SK-N-SH treated with all-trans-retinoic acid at 6 μM for 48 hours (cell line): Measurements from ENCODE around the gene MARVELD1.

Experiments
- ATAC-seq: fragments of 200-7000 bp; cut with Tn5 transposase; 3 replicates; pipeline ENCODE4 v1.9.1; 2020; ENCODE audit warnings: mild to moderate bottlenecking, moderate library complexity
- ARNTL ChIP-seq: fragments of 450-650 bp; formaldehyde crosslinking; IDR thresholded peaks from 2 replicates; pipeline ENCODE4 v1.5.0; 2020; ENCODE audit warnings: low read depth, mild to moderate bottlenecking, moderate library complexity, borderline replicate concordance
- BACH2 ChIP-seq: fragments of 250-450 bp; sonication (Bioruptor Pico); IDR thresholded peaks from 2 replicates; pipeline ENCODE4 v1.9.0; 2021; ENCODE audit warnings: mild to moderate bottlenecking, borderline replicate concordance
- CREB5 ChIP-seq: fragments of 250-450 bp; sonication (Bioruptor Pico); IDR thresholded peaks from 2 replicates; pipeline ENCODE4 v1.5.1; 2020; ENCODE audit warnings: low read depth, mild to moderate bottlenecking, moderate library complexity
- CSDC2 ChIP-seq: fragments of 250-450 bp; sonication (Bioruptor Pico); IDR thresholded peaks from 2 replicates; pipeline ENCODE4 v1.5.0; 2020; ENCODE audit warnings: mild to moderate bottlenecking, moderate library complexity
- CSRNP3 ChIP-seq: fragments of 250-450 bp; sonication (Bioruptor Pico); IDR thresholded peaks from 2 replicates; pipeline ENCODE4 v1.5.1; 2021; ENCODE audit warnings: mild to moderate bottlenecking, moderate library complexity
- GLIS3 ChIP-seq: fragments of 250-450 bp; sonication (Bioruptor Pico); IDR thresholded peaks from 2 replicates; pipeline ENCODE4 v1.5.0; 2020; ENCODE audit warnings: mild to moderate bottlenecking, moderate library complexity
- ISL1 ChIP-seq: fragments of 250-450 bp; sonication (Bioruptor Pico); IDR thresholded peaks from 2 replicates; pipeline ENCODE4 v2.1.2; 2022; ENCODE audit warnings: mild to moderate bottlenecking, moderate library complexity
- OSR1 ChIP-seq: fragments of 250-450 bp; sonication (Bioruptor Pico); IDR thresholded peaks from 2 replicates; pipeline ENCODE4 v1.8.0; 2022; ENCODE audit warnings: moderate library complexity, mild to moderate bottlenecking, inconsistent platforms
- PATZ1 ChIP-seq: fragments of 250-450 bp; sonication (Bioruptor Pico); IDR thresholded peaks from 2 replicates; pipeline ENCODE4 v1.8.0; 2020; ENCODE audit warnings: mild to moderate bottlenecking, moderate library complexity, borderline replicate concordance
- RARB ChIP-seq: fragments of 250-450 bp; sonication (Bioruptor Pico); IDR thresholded peaks from 2 replicates; pipeline ENCODE4 v1.8.0; 2021; ENCODE audit warnings: mild to moderate bottlenecking, moderate library complexity
- SNAI2 ChIP-seq: fragments of 250-450 bp; sonication (Bioruptor Pico); IDR thresholded peaks from 2 replicates; pipeline ENCODE4 v1.5.0; 2020; ENCODE audit warnings: mild to moderate bottlenecking, moderate library complexity
- TCF4 ChIP-seq: fragments of 250-450 bp; sonication (Bioruptor Pico); IDR thresholded peaks from 2 replicates; pipeline ENCODE4 v1.8.0; 2021; ENCODE audit warnings: mild to moderate bottlenecking, moderate library complexity, borderline replicate concordance
- TOX ChIP-seq: fragments of 250-450 bp; sonication (Bioruptor Pico); IDR thresholded peaks from 2 replicates; pipeline ENCODE4 v1.8.0; 2021; ENCODE audit warnings: mild to moderate bottlenecking, moderate library complexity, borderline replicate concordance
- TSHZ2 ChIP-seq: fragments of 250-450 bp; sonication (Bioruptor Pico); IDR thresholded peaks from 2 replicates; pipeline ENCODE4 v1.5.0; 2020; ENCODE audit warnings: mild to moderate bottlenecking, moderate library complexity
- ZC3H10 ChIP-seq: fragments of 250-450 bp; sonication (Bioruptor Pico); IDR thresholded peaks from 2 replicates; pipeline ENCODE4 v1.5.1; 2021; ENCODE audit warnings: mild to moderate bottlenecking, moderate library complexity
- ZFP3 ChIP-seq: fragments of 250-450 bp; sonication (Bioruptor Pico); IDR thresholded peaks from 2 replicates; pipeline ENCODE4 v1.5.0; 2020; ENCODE audit warnings: mild to moderate bottlenecking, moderate library complexity
- ZFP30 ChIP-seq: fragments of 450-650 bp; formaldehyde crosslinking; IDR thresholded peaks from 2 replicates; pipeline ENCODE4 v1.5.0; 2022; ENCODE audit warnings: mild to moderate bottlenecking, moderate library complexity
- ZNF565 ChIP-seq: fragments of 450-650 bp; formaldehyde crosslinking; conservative IDR thresholded peaks from 2 replicates; pipeline ENCODE4 v1.5.0; 2020; ENCODE audit warnings: low read depth, mild to moderate bottlenecking, moderate library complexity
- ZNF70 ChIP-seq: fragments of 450-650 bp; formaldehyde crosslinking; IDR thresholded peaks from 2 replicates; pipeline ENCODE4 v1.5.0; 2020; ENCODE audit warnings: mild to moderate bottlenecking, moderate library complexity
- ZNF8 ChIP-seq: fragments of 450-650 bp; formaldehyde crosslinking; IDR thresholded peaks from 2 replicates; pipeline ENCODE4 v1.5.0; 2020; ENCODE audit warnings: mild to moderate bottlenecking, moderate library complexity
- TF ChIP-seq, protein P1 (sequence below): fragments of 250-450 bp; sonication (Bioruptor Pico); IDR thresholded peaks from 2 replicates; pipeline ENCODE4 v1.8.0; 2021; ENCODE audit warnings: low read depth, mild to moderate bottlenecking, moderate library complexity, borderline replicate concordance

The MARVELD1 gene

DNA sequence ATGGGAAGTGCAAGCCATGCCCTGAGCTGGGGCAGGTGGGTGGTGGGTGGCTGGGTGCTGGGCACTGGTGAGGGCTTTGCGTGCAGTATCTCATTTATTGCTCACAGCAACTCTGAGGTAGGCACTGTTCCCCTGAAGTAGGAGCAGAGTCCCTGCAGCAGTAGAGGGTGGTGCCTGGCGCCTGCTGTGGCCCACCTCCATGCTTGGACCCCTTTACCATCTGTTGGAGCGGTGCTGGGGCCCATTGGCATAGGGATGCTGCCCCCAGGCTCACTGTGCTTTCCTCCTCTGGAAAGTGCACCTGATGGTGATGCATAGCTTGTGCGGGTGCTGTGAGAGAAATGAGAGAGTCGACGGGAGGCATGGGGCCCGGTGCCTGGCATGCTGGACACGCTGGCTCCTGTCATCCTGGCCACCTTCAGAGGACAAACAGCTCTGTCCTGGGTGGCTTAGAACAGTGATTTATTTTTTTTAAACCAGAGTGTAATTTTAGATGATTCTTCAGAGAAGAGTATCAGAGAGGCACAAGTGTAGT, 47.9 kb downstream of the MARVELD1 start:
- ATAC-seq = no peak
- no peak for TF ChIP-seq ISL1 (CRISPR knock-in tag)

DNA sequence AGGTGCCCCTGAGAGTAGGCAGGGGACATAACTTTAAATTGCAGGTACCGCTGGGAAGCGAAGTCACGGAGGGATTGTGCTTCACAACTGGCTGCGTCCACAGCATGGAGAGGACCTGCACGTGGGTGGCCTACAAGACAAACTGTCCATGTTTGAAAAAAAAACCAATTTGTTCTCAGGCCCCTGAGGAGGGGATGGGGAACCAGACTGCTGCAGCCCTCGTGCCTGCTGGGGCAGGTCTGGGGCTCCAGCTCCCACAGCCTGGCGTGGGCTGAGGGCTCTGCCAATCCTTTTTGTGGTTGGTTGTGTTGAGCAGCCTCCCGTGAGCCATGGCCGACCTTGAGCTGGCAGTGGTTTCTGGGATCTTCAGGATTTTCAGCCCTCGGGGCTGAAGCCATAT, 48.5 kb downstream of the MARVELD1 start:
- no peak for TF ChIP-seq RARB (CRISPR knock-in tag)
- no peak for TF ChIP-seq ZNF70 (CRISPR knock-in tag)
- no peak for TF ChIP-seq GLIS3 (CRISPR knock-in tag)
- no peak for TF ChIP-seq ISL1 (CRISPR knock-in tag)
- no peak for TF ChIP-seq TSHZ2 (CRISPR knock-in tag)
- TF ChIP-seq PATZ1 (CRISPR knock-in tag) = no peak
- no peak for TF ChIP-seq ARNTL (CRISPR knock-in tag)
- TF ChIP-seq ZC3H10 = no peak
- TF ChIP-seq TOX = no peak
- no peak for TF ChIP-seq ZNF565
- TF ChIP-seq CSDC2 (CRISPR knock-in tag) = no peak
- ATAC-seq = no peak

- no peak for ATAC-seq
- no peak for TF ChIP-seq ZNF8 (CRISPR knock-in tag)
- TF ChIP-seq OSR1 (CRISPR knock-in tag) = no peak
- TF ChIP-seq SNAI2 (CRISPR knock-in tag) = no peak
- TF ChIP-seq TCF4 (CRISPR knock-in tag) = no peak
- no peak for TF ChIP-seq ZFP3 (CRISPR knock-in tag)
- TF ChIP-seq ZNF70 (CRISPR knock-in tag) = no peak
- no peak for TF ChIP-seq ZFP30 (CRISPR knock-in tag)
- TF ChIP-seq TOX = no peak
- no peak for TF ChIP-seq CREB5 (CRISPR knock-in tag)
- TF ChIP-seq, protein P1, sequence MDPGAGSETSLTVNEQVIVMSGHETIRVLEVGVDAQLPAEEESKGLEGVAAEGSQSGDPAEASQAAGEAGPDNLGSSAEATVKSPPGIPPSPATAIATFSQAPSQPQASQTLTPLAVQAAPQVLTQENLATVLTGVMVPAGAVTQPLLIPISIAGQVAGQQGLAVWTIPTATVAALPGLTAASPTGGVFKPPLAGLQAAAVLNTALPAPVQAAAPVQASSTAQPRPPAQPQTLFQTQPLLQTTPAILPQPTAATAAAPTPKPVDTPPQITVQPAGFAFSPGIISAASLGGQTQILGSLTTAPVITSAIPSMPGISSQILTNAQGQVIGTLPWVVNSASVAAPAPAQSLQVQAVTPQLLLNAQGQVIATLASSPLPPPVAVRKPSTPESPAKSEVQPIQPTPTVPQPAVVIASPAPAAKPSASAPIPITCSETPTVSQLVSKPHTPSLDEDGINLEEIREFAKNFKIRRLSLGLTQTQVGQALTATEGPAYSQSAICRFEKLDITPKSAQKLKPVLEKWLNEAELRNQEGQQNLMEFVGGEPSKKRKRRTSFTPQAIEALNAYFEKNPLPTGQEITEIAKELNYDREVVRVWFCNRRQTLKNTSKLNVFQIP = no peak
- no peak for TF ChIP-seq ARNTL (CRISPR knock-in tag)
- no peak for TF ChIP-seq BACH2
- TF ChIP-seq TSHZ2 (CRISPR knock-in tag) = no peak
- no peak for TF ChIP-seq ZNF565
- TF ChIP-seq ZC3H10 = no peak
- TF ChIP-seq PATZ1 (CRISPR knock-in tag) = no peak
- no peak for TF ChIP-seq CSRNP3
- TF ChIP-seq CSDC2 (CRISPR knock-in tag) = no peak
Observed at GRCh38 chr10:97762816-97763215, 49.3 kb downstream of the MARVELD1 start.
